Skeletal muscle satellite cell (primary cell): ENCODE measurements around the gene CYP4F8.

Source experiments
- H3K27me3 ChIP-seq: 2 replicates; pipeline ENCODE4 v1.7.0; 2013; ENCODE audit warnings: low read length; ENCODE audit not compliant: control insufficient read depth, insufficient read depth
- H3K36me3 ChIP-seq: 2 replicates; pipeline ENCODE4 v1.7.0; 2013; ENCODE audit warnings: mild to moderate bottlenecking, control low read depth, low read length; ENCODE audit not compliant: insufficient read depth
- H3K4me1 ChIP-seq: 2 replicates; pipeline ENCODE4 v1.7.0; 2013; ENCODE audit warnings: low read length; ENCODE audit not compliant: control insufficient read depth, insufficient read depth
- H3K4me2 ChIP-seq: 2 replicates; pipeline ENCODE4 v1.7.0; 2013; ENCODE audit warnings: mild to moderate bottlenecking, low read length
- H3K4me3 ChIP-seq: 2 replicates; pipeline ENCODE4 v1.7.0; 2013; ENCODE audit warnings: low read length
- H3K9ac ChIP-seq: 2 replicates; pipeline ENCODE4 v1.7.0; 2013; ENCODE audit warnings: mild to moderate bottlenecking, low read depth, low read length, moderate library complexity
- H3K9me3 ChIP-seq: replicated peaks from 2 replicates; pipeline ENCODE4 v1.7.0; 2013; ENCODE audit warnings: mild to moderate bottlenecking, control low read depth, low read length

Gene CYP4F8

DNA sequence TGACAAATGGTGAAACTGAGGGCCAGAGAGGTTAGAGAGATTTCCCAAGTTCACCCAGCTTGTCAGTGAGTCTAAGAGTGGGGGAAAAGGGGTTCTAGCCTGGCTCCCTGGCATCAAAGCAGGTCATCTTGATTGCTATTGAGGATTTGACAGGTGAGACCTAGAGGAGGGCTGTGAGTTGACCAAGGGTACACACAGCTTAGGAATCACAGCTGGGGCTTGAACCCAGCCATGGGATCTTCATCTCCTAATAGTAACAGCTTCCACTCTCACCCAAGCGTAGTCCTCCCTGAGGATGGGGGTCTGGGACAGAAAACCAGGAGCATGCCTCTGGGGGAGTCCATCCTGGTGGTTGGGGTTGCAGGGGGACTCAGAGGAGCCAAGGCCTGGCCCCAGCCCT is 6.8 kb downstream of the CYP4F8 start:
- Histone ChIP-seq H3K4me1 (no peaks in the 10 kb centered on the region), H3K4me2 (no peak overlapping the region), H3K36me3 (no peaks in the 10 kb centered on the region), H3K27me3 (no peaks in the 10 kb centered on the region), H3K9ac (no peak overlapping the region), H3K9me3 (no peaks in the 10 kb centered on the region), H3K4me3 (no peak overlapping the region)

GRCh38 chr19:15622991-15623390 is 8.0 kb downstream of the CYP4F8 start:
- H3K9me3 ChIP-seq, result no peaks in the 10 kb centered on the region
- H3K4me2 ChIP-seq, result no peak overlapping the region
- no peaks in the 10 kb centered on the region for H3K27me3 ChIP-seq
- no peak overlapping the region for H3K9ac ChIP-seq
- H3K36me3 ChIP-seq, result no peaks in the 10 kb centered on the region
- H3K4me1 ChIP-seq, result no peaks in the 10 kb centered on the region
- H3K4me3 ChIP-seq, result no peak overlapping the region

DNA sequence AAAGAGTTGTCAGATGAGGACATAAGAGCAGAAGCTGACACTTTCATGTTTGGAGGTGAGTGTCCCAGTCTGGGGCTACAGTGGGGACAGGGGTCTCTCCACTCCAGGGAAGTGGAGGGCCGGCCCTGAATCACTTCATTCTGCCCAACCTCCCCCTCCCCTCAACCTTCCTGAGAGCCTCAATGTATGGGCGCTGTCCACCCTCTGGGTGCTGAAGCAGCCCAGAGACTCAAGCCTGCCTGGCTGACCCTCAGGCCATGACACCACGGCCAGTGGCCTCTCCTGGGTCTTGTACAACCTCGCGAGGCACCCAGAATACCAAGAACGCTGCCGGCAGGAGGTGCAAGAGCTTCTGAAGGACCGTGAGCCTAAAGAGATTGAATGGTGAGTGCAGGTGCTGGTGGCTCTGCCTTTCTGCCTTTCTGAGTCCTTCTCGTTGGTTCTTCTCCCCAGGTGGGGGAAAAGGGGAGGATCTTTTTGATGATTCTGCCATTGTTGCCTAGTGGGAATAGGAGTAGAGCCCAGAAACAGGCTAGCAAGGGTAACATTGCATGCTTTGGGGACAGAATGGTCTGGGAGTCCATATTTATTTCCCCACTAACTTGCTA is 8.8 kb downstream of the CYP4F8 start:
- Histone ChIP-seq H3K9ac (no peak overlapping the region), H3K4me2 (no peak overlapping the region), H3K9me3 (no peaks in the 10 kb centered on the region), H3K36me3 (no peaks in the 10 kb centered on the region), H3K4me1 (no peaks in the 10 kb centered on the region), H3K4me3 (no peak overlapping the region), H3K27me3 (no peaks in the 10 kb centered on the region)

DNA sequence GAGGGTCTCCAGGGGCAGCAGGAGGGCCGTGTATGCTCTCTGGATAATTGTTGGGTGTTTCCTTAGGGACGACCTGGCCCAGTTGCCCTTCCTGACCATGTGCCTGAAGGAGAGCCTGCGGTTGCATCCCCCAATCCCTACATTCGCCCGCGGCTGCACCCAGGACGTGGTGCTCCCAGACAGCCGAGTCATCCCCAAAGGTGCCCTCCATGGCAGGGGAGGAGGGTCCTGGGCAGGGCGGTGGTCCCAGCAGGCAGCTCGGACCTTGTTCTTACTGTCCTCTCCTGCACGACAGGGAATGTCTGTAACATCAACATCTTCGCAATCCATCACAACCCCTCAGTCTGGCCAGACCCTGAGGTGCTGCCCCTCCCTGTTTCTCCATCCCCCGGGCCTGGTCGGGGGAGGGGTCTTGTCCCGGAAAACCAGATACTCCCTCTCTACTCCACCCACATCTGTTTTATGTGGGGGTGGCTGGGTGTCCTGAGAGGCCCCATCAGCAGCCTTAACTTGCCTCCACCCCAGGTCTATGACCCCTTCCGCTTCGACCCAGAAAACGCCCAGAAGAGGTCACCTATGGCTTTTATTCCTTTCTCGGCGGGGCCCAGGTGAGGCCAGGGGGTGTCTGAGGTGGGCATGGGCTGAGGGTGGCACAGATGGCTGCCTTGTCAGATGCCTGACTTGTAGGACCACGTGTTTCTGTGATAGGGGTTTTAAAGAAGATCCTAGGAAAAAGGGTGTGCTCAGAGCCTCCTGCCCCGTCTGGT is 13.4 kb downstream of the CYP4F8 start:
- Histone ChIP-seq H3K4me2 (no peak overlapping the region), H3K9ac (no peak overlapping the region), H3K4me3 (no peak overlapping the region), H3K36me3 (no peaks in the 10 kb centered on the region), H3K9me3 (no peaks in the 10 kb centered on the region), H3K27me3 (no peaks in the 10 kb centered on the region), H3K4me1 (no peaks in the 10 kb centered on the region)

- Histone ChIP-seq H3K9ac (no peak overlapping the region), H3K36me3 (no peaks in the 10 kb centered on the region), H3K27me3 (no peaks in the 10 kb centered on the region), H3K4me2 (no peak overlapping the region), H3K4me1 (no peaks in the 10 kb centered on the region), H3K9me3 (no peaks in the 10 kb centered on the region), H3K4me3 (no peak overlapping the region)
Measured at GRCh38 chr19:15629003-15629880, 14.2 kb downstream of the CYP4F8 start.

DNA sequence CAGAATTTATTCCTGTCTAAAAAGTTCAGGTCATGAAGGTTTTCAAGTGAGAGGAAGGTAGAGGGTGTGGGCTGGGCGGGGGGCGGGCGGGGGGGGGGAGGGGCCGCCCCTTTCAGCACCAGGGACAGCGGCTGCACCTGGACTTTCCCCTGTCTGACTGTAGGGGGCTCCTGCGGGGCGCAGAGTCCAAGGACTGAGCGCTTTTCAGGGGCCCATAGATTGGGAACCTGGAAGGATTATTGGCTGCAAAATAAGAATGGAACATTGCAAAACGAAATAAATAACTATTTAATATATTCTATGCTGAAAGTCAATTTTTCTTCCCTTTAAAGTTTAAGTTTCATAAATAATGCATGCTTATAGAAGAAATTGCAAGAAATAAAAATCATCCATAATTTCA is 16.8 kb downstream of the CYP4F8 start:
- H3K4me2 ChIP-seq, result no peak overlapping the region
- no peaks in the 10 kb centered on the region for H3K27me3 ChIP-seq
- H3K9ac ChIP-seq, result no peak overlapping the region
- H3K9me3 ChIP-seq, result no peaks in the 10 kb centered on the region
- H3K4me1 ChIP-seq, result no peaks in the 10 kb centered on the region
- H3K4me3 ChIP-seq, result no peak overlapping the region
- no peaks in the 10 kb centered on the region for H3K36me3 ChIP-seq

GRCh38 chr19:15633082-15633835 is 18.2 kb downstream of the CYP4F8 start:
- H3K9me3 ChIP-seq, result no peaks in the 10 kb centered on the region
- no peak overlapping the region for H3K4me2 ChIP-seq
- H3K4me3 ChIP-seq, result no peak overlapping the region
- H3K9ac ChIP-seq, result no peak overlapping the region
- no peaks in the 10 kb centered on the region for H3K27me3 ChIP-seq
- H3K4me1 ChIP-seq, result no peaks in the 10 kb centered on the region
- no peaks in the 10 kb centered on the region for H3K36me3 ChIP-seq

- Histone ChIP-seq H3K4me2 (no peak overlapping the region), H3K9ac (no peak overlapping the region), H3K36me3 (no peaks in the 10 kb centered on the region), H3K4me1 (no peaks in the 10 kb centered on the region), H3K27me3 (no peaks in the 10 kb centered on the region), H3K4me3 (no peak overlapping the region), H3K9me3 (no peaks in the 10 kb centered on the region)
Measured at GRCh38 chr19:15634105-15634504, 19.1 kb downstream of the CYP4F8 start.

DNA sequence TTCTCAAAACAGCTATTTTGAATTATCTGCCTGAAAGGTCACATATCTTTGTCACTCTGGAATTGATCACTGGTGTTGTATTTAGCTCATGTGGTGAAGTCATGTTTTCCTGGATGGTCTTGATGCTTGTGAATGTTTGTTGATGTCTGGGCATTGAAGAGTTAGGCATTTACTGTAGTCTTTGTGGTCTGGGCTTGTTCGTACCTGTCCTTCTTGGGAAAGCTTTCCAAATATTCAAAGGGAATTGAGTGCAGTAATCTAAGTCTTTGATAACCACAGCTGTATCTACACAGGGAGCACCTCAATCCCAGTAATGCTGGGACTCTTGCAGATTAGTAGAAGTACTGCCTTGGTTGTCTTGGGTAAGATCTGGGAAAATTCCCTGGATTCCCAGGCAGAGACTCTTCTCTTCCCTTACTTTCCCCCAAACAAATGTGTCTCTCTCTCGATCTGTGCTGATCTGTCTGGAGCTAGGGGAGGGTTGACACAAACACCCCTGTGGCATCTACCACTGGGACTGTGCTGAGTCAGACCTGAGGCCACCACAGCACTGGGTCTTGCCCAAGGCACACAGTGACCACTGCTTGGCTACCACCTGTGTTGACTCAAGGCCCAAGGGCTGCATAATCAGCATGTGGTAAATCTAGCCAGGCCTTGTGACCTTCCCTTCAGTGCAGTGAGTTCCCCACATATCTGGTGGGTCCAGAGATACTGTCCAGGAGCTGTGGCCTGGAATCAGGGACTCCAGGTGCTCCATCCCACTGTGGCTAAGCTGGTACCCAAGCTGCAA is 20.2 kb downstream of the CYP4F8 start:
- H3K9ac ChIP-seq, result no peak overlapping the region
- no peak overlapping the region for H3K4me3 ChIP-seq
- H3K36me3 ChIP-seq, result no peaks in the 10 kb centered on the region
- H3K9me3 ChIP-seq, result no peaks in the 10 kb centered on the region
- H3K27me3 ChIP-seq, result no peaks in the 10 kb centered on the region
- H3K4me2 ChIP-seq, result no peak overlapping the region
- no peaks in the 10 kb centered on the region for H3K4me1 ChIP-seq

GRCh38 chr19:15636026-15636425 is 21.0 kb downstream of the CYP4F8 start:
- Histone ChIP-seq H3K9ac (no peak overlapping the region), H3K36me3 (no peaks in the 10 kb centered on the region), H3K4me1 (no peaks in the 10 kb centered on the region), H3K27me3 (no peaks in the 10 kb centered on the region), H3K4me3 (no peak overlapping the region), H3K9me3 (no peaks in the 10 kb centered on the region), H3K4me2 (no peak overlapping the region)
